Astrocyte (in vitro differentiated cells and primary cell): ENCODE results near the gene PTH1R.

Experiments
- EZH2 ChIP-seq: IDR thresholded peaks from 2 replicates; pipeline ENCODE4 v1.6.1; 2012; ENCODE audit warnings: mild to moderate bottlenecking, low read length, inconsistent platforms; ENCODE audit not compliant: insufficient read depth
- TF ChIP-seq, protein P1 (sequence below): IDR thresholded peaks from 2 replicates; pipeline ENCODE4 v1.5.1; 2011; ENCODE audit warnings: low read depth, mild to moderate bottlenecking, inconsistent platforms, low read length, moderate library complexity; ENCODE audit not compliant: insufficient read depth

GRCh38 chr3:46905213-46905560 lies 27.7 kb downstream of the PTH1R start:
- TF ChIP-seq, protein P1, sequence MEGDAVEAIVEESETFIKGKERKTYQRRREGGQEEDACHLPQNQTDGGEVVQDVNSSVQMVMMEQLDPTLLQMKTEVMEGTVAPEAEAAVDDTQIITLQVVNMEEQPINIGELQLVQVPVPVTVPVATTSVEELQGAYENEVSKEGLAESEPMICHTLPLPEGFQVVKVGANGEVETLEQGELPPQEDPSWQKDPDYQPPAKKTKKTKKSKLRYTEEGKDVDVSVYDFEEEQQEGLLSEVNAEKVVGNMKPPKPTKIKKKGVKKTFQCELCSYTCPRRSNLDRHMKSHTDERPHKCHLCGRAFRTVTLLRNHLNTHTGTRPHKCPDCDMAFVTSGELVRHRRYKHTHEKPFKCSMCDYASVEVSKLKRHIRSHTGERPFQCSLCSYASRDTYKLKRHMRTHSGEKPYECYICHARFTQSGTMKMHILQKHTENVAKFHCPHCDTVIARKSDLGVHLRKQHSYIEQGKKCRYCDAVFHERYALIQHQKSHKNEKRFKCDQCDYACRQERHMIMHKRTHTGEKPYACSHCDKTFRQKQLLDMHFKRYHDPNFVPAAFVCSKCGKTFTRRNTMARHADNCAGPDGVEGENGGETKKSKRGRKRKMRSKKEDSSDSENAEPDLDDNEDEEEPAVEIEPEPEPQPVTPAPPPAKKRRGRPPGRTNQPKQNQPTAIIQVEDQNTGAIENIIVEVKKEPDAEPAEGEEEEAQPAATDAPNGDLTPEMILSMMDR, result no peak
- no peak for TF ChIP-seq EZH2
